ENCODE measurements around the gene ZNF677.
"Not testable (repeated sequence)": the region's sequence is repeated elsewhere in the genome, so short reads cannot be mapped to it uniquely, and the experiment has no call there.

The ZNF677 gene

DNA sequence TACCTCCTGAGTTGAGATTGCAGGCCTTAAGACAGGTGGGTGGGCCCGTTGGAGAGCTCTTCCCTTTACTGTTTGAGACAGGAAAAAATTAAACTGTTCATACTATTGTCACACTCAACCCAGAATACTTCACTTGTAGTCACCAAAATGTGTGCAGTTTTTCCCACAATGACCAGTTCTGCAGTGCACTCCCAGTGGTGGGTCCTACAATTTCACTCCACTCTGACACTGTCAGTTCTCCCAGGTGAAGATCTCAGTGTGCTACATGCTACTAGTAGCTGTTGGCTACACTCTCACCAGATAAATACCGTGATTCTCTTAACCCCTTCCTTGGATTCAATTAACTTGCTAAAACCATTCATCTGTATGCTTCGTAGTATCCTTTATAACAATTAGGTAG, 64.4 kb downstream of the ZNF677 start:
- no peak for ATAC-seq (ENCODE audit: low read depth)
- Histone ChIP-seq H3K27me3 (ENCODE audit: insufficient read depth, poor library complexity, severe bottlenecking) (no peaks in the 10 kb centered on the region), H3K4me3 (ENCODE audit: severe bottlenecking) (no peak overlapping the region), H3K9me3 (ENCODE audit: severe bottlenecking) (peaks cover 6% of the 10 kb centered on the region), H3K27ac (ENCODE audit: poor library complexity, severe bottlenecking) (no peak overlapping the region), H3K36me3 (ENCODE audit: low read depth) (0 out of 2 replicates have a peak, but pooled peaks cover 4% of the 10 kb centered on the region), H3K4me1 (ENCODE audit: insufficient read depth, poor library complexity, severe bottlenecking) (no peaks in the 10 kb centered on the region)
- no peak for DNase-seq (ENCODE audit: low spot score)
- TF ChIP-seq, protein P1, sequence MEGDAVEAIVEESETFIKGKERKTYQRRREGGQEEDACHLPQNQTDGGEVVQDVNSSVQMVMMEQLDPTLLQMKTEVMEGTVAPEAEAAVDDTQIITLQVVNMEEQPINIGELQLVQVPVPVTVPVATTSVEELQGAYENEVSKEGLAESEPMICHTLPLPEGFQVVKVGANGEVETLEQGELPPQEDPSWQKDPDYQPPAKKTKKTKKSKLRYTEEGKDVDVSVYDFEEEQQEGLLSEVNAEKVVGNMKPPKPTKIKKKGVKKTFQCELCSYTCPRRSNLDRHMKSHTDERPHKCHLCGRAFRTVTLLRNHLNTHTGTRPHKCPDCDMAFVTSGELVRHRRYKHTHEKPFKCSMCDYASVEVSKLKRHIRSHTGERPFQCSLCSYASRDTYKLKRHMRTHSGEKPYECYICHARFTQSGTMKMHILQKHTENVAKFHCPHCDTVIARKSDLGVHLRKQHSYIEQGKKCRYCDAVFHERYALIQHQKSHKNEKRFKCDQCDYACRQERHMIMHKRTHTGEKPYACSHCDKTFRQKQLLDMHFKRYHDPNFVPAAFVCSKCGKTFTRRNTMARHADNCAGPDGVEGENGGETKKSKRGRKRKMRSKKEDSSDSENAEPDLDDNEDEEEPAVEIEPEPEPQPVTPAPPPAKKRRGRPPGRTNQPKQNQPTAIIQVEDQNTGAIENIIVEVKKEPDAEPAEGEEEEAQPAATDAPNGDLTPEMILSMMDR (IDR thresholded peaks at IDR 0.05; ENCODE audit: poor library complexity, severe bottlenecking) = no peak

DNA sequence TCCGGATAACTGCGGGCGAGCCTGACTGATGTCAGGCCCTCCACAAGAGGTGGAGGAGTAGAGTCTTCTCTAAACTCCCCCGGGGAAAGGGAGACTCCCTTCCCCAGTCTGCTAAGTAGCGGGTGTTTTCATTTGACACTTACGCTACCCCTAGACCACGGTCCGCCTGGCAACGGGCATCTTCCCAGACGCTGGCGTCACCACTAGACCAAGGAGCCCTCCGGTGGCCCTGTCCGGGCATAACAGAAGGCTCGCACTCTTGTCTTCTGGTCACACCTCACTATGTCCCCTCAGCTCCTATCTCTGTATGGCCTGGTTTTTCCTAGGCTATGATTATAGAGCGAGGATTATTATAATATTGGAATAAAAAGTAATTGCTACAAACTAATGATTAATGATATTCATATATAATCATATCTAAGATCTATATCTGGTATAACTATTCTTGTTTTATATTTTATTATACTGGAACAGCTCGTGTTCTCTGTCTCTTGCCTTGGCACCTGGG, 64.9 kb downstream of the ZNF677 start:
- not testable (repeated sequence) for DNase-seq (ENCODE audit: low spot score); H3K27me3 ChIP-seq (ENCODE audit: insufficient read depth, poor library complexity, severe bottlenecking)

More for the DNA sequence above, 64.9 kb downstream of the ZNF677 start:
- not testable (repeated sequence) for H3K27ac ChIP-seq (ENCODE audit: poor library complexity, severe bottlenecking); H3K9me3 ChIP-seq (ENCODE audit: severe bottlenecking); H3K36me3 ChIP-seq (ENCODE audit: low read depth); H3K4me3 ChIP-seq (ENCODE audit: severe bottlenecking); ATAC-seq (ENCODE audit: low read depth); H3K4me1 ChIP-seq (ENCODE audit: insufficient read depth, poor library complexity, severe bottlenecking)
